SHP77 (cell line): ENCODE data around the gene CAPN15.

Experiments
- DNase-seq, 2 experiments: peaks; one replicate each; lab custom pipeline; 2025; lab: John Stamatoyannopoulos, UW

Gene CAPN15

GRCh38 chr16:546909-547770 is 19.6 kb downstream of the CAPN15 start:
- no peak for DNase-seq

- no peak for DNase-seq
These were observed 21.1 kb downstream of the CAPN15 start for GRCh38 chr16:548586-548985.

- no peak for DNase-seq
These were observed 22.2 kb downstream of the CAPN15 start for GRCh38 chr16:549544-550263.

GRCh38 chr16:551210-551609 is 23.7 kb downstream of the CAPN15 start:
- DNase-seq = no peak

GRCh38 chr16:552171-552570 is 24.7 kb downstream of the CAPN15 start:
- DNase-seq = no peak

GRCh38 chr16:553601-554296 is 26.2 kb downstream of the CAPN15 start:
- no peak for DNase-seq

GRCh38 chr16:554297-554621 is 26.7 kb downstream of the CAPN15 start:
- no peak for DNase-seq

GRCh38 chr16:554640-555365 is 27.3 kb downstream of the CAPN15 start:
- no peak for DNase-seq

GRCh38 chr16:555528-556473 is 28.3 kb downstream of the CAPN15 start:
- DNase-seq = no peak

GRCh38 chr16:556474-557173 is 29.1 kb downstream of the CAPN15 start:
- no peak for DNase-seq

GRCh38 chr16:557463-558297 is 30.2 kb downstream of the CAPN15 start:
- no peak for DNase-seq

GRCh38 chr16:558298-559020 is 30.9 kb downstream of the CAPN15 start:
- no peak for DNase-seq

- DNase-seq = no peak
These were observed 31.5 kb downstream of the CAPN15 start for GRCh38 chr16:559021-559380.

GRCh38 chr16:559411-560203 is 32.1 kb downstream of the CAPN15 start:
- no peak for DNase-seq

- DNase-seq = no peak
These were observed 32.7 kb downstream of the CAPN15 start, which contains the start of gene PRR35 for GRCh38 chr16:560204-560700. TSS of gene PRR35 (plus strand) at chr16:560394. CDS start at chr16:563295, 2,901 bp downstream.

- no peak for DNase-seq
These were observed 33.3 kb downstream of the CAPN15 start for GRCh38 chr16:560701-561412.

- DNase-seq = no peak
These were observed 33.9 kb downstream of the CAPN15 start for GRCh38 chr16:561413-561794.
